Stimulated activated CD8-positive, alpha-beta memory T cell treated with anti-CD3 and anti-CD28 coated beads, Interleukin-15, amount 100 ng/mL, for 1 hour (primary cell): ENCODE data around the gene FOXO4.
"Not testable (repeated sequence)": the region's sequence is repeated elsewhere in the genome, so short reads cannot be mapped to it uniquely, and the experiment has no call there.

ENCODE experiments used
- DNase-seq: peaks from one replicate; pipeline ENCODE4 v3.0.0-alpha.2; 2020; ENCODE audit warnings: low read depth

FOXO4 gene, protein sequence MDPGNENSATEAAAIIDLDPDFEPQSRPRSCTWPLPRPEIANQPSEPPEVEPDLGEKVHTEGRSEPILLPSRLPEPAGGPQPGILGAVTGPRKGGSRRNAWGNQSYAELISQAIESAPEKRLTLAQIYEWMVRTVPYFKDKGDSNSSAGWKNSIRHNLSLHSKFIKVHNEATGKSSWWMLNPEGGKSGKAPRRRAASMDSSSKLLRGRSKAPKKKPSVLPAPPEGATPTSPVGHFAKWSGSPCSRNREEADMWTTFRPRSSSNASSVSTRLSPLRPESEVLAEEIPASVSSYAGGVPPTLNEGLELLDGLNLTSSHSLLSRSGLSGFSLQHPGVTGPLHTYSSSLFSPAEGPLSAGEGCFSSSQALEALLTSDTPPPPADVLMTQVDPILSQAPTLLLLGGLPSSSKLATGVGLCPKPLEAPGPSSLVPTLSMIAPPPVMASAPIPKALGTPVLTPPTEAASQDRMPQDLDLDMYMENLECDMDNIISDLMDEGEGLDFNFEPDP

DNA sequence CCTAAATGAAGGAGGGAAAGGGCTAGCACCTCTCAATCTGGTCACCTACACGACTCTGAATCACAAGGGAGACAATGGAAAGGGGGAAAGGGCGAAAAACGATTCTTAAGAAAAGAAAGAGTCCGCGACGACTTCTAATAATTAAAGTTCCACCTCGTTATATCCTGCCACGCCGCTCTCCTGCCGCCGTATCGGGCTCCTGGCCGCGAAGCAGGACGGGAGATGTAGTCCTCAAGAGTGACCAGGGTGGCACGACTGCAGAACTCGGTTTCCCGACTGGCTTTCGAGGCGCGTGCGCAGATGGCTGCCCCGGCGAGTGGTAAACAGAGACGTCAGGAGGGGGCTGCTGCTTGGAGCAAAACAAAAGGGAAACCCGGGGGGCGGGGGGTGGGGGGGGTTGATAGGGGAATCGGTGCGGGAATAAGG lies at the start of gene FOXO4:
FOXO4 (plus strand) TSS at position 297 of the 426 bp plus-strand sequence. CDS start 678 bp downstream, outside the sequence.
- peak; percentile 73 for DNase-seq

DNA sequence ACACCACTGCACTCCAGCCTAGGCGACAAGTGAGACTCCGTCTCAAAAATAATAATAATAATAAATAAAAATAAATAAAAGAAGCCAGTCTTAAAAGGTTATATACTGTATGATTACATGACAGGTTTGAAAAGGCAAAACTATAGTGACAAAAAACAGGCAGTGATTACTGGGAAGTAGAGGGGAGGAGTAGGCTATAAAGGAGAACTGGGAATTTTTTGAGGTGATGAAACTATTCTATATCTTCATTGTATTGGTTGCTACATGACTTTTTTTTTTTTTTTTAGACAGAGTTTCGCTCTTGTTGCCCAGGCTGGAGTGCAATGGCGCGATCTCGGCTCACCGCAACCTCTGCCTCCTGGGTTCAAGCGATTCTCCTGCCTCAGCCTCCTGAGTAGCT lies 47.8 kb upstream of the FOXO4 start:
- not testable (repeated sequence) for DNase-seq

DNA sequence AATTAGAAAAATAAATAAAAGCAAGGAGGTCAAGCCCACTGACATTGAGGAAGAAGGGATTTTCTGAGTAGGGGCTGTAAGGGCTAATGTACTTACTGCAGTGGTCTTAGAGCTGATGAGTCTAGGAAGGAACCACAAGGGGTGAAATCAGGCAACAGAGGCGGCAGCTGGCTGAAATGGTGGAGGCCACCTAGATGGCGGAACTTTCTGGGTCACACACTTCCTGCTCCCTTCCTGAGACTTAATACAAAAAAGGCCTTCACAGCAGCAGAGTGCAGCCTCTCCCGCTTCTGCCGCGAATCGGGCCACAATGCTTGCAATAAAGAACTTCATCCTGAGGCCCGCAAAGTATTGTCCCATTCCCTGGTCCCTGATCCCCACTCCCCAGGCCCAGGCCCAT lies 42.9 kb upstream of the FOXO4 start:
- DNase-seq, result no peak

DNA sequence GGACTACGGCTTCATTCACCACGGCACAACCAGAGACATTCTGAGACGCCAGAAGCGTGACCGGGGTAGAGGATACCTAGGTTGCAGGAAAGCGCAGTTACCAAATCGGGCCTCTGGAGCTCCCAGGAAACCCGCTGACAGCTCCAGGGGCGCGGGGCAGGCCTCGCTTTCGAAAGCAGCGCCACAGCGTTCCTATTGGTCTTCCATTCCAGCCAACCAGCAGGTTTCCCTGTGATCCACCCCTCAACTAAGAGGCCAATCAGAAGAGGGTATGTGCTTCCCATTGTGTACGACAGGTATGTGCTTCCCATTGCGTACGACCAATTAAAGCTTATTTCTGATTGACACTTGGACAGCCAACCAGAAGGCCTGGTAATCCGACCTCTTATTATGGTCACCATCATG lies 42.4 kb upstream of the FOXO4 start:
- DNase-seq, result no peak

DNA sequence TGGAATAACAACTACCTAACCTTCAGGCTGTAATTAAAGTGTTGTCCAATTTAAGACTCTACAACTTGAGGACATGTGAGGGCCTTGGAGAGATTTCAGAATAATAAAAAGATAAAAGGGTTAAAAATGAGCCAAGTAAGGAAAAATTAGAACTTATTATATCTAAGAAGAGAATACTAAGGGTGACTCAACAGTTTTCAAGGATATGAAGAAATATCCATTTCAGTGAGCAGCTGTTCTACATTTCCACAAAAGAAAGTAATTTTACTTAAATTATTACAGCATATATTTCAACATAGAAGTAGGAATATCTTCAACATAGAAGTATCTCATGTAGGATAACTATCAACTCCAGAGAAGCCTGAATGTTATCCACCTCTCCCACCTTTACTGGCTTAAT lies 38.8 kb upstream of the FOXO4 start:
- no peak for DNase-seq

DNA sequence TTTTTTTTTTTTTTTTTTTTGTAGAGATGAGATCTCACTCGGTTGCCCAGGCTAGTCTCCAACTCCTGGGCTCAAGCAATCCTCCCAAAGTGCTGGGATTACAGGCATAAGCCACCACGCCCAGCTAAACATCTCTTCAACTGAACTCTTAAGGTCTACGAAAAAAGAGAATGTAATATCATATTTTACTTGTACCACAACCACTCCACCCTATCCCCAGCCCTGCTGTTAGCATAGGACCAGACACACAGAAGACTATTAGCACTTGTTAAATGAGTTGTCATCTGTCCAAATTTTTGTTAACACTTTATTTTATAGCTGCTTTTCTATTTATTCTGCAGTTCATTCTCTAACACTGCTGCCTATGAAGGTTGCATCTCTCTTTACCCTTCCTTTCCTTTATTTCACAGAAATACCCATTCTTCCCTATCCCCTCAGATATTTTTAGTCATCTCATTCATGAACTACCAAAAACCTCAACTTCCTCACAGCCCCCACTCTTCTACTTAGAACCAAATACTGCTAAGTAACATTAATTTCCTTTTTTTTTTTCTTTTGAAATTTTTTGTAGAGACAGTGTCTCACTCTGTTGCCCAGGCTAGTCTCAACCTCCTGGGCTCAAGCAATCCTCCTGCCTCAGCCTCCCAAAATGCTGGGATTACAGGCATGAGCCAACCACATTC lies 37.7 kb upstream of the FOXO4 start:
- no peak for DNase-seq

DNA sequence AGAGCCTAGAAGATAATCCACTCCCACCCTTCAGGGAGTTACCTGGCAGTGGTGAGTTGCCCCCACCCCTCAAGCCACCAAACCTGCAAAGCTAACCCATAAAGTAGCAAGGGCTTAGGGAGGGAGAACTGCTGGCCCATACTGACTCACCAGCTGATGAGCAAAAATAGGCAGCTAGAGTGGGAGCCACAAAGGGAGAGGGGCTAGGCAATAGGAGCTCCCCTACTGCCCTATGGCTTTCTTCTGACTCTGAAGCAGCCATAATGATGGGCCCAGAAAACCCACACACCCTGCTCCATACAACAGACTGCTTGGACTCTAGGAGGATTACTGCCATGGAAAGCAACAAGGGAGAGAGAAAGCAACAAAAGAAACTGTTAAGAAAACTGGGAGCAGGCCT lies 35.5 kb upstream of the FOXO4 start:
- no peak for DNase-seq

DNA sequence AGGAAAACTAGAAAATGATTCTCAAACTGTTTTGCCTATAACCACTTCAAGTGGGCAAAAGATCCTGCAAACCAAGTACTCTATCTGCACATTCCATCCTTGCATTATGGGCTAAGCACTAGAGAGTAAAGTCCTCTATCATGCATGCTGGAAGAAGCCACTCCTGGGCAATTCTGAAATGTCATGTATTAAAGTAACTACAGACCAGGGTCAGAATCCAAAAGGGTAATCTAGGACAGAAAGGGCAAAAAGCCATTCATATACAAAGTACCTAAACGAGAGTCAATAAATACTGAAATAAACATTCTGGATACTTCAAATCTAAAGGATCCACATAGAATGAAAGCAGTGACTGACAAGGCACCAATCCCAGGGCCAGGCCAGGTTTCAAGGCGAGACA lies 28.6 kb upstream of the FOXO4 start:
- no peak for DNase-seq

DNA sequence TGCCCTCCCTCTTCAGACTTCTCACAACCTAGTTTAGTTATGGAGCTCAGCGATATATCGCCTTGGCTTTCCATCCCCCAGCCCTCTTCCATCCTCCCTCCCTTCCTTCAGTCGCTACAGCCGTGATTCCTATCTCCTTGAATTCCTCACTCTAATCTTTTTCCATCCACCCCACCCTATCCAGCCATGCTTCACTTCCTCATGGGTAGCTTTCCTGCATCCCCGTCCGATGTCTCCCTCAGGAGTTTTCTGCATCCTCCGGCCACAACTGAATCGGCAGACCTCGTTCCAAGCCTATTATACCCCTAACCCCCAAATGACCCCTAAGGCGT lies 28.0 kb upstream of the FOXO4 start:
- DNase-seq, result no peak

DNA sequence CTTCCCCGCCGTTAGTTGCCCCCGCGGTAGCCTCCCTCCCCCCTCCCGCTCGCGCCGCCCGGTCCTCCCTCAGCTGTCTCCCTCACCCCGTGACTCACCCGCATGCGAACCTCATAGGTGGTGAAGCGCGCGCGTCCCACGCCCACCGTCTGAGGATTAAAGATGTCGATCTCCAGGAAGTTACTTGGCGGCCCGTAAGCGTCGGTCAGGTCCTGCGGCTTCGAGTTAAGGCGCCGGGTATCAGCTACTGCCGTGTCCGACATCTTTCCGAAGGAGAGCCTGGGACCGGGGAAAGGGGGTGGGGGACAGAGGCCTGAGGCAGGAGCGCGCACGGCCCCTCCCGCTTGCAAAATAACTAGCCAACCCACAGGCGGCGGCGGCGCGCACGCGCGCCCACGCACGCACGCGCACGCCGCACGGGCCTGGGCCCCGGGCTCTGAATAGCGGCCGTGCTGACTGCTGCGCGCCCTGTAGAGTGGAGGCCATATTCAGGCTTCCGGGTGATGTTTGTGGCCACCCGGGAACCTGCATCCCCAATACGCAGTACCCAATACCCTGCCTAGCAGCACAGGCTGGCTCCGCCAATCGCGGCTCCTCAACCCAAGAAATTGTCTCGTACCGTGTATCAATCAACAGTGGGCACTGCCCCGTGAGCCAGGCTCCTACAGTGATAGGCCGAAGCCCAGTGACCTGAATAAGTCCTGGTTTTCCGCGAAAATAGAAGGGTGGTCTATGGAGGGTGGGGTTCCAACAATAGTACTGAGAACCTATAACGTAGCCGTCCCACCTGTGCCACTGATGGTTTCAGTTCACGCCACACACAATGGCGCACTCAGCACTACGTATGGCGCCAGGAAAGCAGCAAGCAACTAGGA lies 27.4 kb upstream of the FOXO4 start, which contains the start of gene SNX12:
SNX12 (minus strand) TSS at position 291 of the 875 bp plus-strand sequence; CDS start at position 263, 28 bp downstream.
- peak; percentile 63 for DNase-seq

DNA sequence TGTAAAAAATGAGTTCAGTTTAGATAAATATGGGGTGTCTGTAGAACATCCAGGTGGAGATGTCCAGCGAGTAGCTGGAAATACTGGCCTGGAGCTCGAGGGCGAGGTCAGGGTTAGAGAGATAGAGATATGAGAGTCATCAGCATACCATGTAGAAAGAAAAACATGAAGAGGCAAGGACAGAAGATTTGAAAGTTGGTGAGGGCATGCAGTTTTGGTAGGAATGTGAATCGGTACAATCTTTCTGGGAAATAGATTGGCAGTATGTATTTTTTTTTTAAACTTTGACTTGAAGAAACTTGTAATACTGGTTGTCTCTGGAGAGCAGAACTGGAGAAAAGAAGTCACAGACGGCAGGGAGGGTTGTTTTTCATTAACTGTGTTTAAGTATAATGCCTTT lies 25.1 kb upstream of the FOXO4 start:
- DNase-seq, result no peak

DNA sequence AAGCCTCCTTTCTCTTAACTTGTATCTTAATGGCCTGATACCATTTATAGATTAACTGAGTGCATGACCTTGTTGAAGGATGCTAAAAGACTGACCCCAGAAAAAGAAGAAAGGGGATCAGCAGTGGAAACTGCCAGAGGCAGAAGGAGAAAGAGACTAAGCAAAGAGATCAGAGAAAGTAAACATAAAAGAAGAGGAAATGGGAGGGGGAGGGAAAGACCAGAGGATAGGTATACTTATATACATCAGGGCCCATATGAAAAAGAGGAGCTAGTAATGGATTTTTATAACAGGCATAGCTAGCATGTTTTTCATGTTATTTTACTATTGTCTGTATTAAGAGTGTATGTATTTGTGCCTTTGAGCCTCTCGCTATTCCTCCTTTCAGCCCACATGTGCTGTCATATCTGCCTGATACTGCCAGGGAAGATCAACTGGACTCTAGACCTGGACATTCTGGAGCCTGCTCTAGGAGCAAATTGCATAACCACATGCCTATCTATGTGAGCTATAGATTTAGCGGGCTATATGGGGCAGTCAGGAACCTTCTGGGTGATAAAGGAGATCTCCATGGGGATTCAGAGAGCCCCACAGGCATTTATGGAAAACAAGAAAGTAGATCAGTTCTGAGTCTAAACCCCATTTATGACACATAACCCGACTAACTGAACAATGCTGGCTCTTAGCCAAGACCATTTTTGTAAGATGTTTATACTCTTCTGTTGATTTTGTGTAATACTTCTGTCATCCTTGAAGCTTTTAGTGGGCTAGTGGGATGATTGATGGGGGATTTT lies 14.1 kb upstream of the FOXO4 start:
- DNase-seq, result no peak

DNA sequence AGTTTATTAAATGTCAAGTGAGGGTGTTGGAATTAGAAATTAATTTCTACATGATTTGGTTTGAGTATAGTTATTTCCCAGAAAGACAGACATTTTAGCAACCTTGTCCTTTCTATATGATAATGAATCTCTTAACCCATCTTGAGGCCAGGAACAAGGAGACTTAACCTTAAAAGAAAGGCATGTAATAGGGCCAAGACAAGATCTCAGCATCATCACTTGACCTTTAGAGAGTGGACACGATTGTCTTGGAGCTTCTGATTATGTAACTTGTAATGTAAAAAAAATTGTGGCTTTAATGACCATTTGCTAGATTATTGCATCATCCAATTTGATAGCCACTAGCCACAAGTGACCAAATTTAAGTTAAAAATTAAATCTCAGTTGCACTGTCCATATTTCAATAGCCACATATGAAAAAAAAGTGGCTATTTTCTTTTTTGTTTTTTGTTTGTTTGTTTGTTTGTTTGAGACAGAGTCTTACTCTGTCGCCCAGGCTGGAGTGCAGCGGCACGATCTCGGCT lies 13.5 kb upstream of the FOXO4 start:
- DNase-seq, result no peak

DNA sequence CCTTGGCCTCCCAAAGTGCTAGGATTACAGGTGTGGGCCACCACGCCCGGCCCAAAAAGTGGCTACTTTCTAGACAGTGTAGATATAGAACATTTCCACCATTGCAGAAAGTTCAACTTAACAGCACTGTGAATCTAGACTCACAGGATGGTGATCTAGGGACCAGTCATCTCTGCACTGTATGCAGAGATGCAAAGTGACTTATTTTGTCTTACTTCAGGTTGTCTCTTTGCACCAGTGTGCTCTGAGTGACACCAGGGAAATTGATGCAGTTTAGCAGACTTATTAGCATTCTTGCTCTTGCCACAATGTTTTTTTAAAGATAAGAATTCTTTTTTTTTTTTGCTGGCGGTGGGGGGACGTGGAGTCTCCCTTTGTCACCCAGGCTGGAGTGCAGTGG lies 12.8 kb upstream of the FOXO4 start:
- DNase-seq, result no peak

DNA sequence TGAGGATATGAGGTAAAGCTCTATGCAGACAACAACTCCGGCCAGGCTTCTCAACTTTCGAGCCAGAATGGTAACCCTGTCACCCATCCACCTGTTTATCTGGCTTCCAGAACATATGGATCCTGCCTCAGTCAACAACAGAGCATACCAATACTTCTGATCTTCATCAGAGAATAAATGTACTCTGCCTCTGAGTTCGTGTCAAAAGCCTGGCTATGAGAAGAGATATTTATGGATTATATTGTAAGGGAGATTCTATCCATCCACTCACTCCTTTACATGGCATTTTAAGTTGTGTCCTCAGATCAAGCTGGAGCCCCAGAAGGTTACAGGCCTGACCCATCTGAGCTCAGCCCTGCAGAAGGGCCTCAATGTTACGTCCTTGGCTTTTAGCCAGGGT lies 9.8 kb upstream of the FOXO4 start:
- DNase-seq, result no peak

DNA sequence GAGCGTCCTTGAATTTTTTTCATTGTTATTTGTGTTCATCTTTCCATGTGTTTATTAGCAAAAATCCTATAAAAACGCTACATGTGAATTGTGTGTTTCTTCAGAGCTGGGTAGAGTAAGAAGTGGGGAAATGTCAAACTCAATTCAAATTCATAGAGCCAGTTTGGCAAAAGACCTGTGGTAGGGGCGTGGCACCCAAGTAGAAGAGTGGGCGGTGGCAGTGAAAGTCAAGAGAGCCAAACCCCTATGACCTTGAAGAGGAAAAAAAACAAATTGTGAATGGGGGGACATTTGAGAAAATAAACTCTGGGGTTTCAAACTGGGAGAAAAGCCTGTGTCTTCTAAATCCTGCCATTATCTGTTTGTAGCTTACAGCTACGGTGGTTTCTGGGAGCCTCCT lies 4.4 kb upstream of the FOXO4 start:
- DNase-seq, result no peak

DNA sequence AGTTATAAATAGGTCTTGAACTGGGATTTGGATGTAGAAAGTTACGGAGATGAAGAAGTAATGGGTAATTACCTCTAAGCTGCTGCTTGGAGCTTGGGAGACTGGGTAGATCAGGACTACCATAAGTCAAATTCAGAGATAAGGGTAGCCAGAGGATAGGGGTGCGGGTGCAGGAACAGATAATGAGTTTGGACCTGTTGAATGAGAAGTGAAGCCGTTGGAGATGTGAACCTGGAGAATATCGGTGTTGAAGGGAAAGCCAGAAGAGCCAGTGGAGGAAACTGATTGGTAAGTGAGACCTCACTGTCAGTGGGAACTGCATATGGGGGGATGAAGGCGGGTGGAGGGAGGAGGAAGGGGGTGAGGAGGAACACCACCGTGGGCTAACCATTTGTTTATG lies 618 bp upstream of the FOXO4 start:
- no peak for DNase-seq

DNA sequence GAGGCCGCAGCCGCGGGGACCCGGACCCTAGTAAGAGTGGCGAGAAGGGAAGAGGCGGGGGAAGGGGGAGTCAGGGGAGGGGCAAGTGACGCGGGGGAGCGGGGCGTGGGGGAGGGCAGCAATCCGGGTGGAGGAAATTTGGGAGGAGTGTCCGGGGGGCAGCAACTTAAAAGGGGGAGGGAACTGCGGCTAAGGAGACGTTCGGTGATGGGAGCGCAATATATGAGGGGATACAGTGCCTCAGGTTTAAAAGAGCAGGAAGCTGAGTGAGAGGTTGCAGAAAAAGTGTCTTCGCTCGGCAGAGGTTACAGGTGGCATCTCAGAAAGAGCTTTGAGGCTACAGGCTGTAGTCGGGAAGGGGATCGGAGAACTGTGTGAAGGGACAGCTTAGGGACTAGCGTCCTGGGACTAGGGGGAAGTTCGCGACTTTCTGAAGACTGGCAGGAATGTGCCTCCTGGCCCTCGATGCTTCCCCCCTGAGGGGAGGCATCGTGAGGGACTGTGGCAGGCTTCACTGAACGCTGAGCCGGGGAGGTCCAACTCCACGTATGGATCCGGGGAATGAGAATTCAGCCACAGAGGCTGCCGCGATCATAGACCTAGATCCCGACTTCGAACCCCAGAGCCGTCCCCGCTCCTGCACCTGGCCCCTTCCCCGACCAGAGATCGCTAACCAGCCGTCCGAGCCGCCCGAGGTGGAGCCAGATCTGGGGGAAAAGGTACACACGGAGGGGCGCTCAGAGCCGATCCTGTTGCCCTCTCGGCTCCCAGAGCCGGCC lies 519 bp downstream of the FOXO4 start:
- DNase-seq, result no peak

DNA sequence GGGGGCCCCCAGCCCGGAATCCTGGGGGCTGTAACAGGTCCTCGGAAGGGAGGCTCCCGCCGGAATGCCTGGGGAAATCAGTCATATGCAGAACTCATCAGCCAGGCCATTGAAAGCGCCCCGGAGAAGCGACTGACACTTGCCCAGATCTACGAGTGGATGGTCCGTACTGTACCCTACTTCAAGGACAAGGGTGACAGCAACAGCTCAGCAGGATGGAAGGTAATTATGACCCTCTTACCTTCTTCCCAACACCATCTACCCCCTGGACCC lies 1.0 kb downstream of the FOXO4 start:
- DNase-seq, result no peak

DNA sequence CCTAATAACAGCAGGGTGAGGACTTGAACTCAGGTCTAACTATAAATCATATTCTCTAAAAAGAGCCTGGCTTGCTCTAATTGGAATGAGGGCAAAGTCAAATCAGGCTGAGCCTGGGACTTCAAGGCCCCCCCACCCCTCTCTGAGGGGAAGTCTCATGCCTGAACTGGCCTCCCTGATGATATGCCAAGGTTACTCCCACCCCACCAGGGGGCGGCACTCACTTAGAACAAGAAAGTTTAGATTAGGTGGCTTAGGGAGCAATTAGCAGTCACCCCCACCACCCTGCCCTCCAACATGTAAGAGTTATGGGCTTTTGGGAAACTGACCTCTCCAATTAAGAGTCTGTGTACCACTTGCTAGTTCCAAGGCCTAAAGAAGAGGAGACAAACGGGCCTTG lies 2.7 kb downstream of the FOXO4 start:
- peak; percentile 64 for DNase-seq
